Lower leg skin (tissue), 3 donors: ENCODE data around the gene BHLHE23.

Experiments
- POLR2A ChIP-seq, 2 donors: fragments of 450-650 bp; IDR thresholded peaks; one replicate each; pipeline ENCODE4 v1.6.1; 2016 to 2017; ENCODE audit warnings: antibody characterized with exemption in 2 of 2, mild to moderate bottlenecking in 1 of 2, moderate library complexity in 1 of 2
- TF ChIP-seq, protein P1 (sequence below), 3 donors: fragments of 450-650 bp; IDR thresholded peaks; one replicate each; pipeline ENCODE4 v1.5.1; 2016; ENCODE audit warnings: antibody characterized with exemption in 3 of 3, mild to moderate bottlenecking in 3 of 3, moderate library complexity in 2 of 3

DNA sequence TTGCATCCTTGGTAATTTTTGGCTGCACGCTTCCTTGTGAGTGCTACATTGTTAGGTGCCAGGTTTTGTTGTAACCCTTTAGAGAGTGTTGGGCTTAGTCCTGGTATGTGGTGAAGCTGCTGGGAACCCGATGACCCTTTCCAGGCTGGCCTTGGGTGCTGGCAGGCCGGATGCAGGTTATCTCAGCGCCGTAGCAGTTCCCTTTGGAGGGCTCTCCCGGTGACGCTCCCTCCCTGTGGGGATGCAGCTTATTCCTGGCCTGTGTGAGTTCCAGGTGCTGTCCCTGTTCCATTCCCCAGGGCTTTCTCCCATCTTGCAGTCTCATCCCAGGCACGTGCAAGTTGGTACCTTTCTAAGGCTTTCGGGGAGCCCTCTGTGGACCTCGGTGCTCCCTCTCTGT lies 13.9 kb upstream of the BHLHE23 start:
- TF ChIP-seq, protein P1, sequence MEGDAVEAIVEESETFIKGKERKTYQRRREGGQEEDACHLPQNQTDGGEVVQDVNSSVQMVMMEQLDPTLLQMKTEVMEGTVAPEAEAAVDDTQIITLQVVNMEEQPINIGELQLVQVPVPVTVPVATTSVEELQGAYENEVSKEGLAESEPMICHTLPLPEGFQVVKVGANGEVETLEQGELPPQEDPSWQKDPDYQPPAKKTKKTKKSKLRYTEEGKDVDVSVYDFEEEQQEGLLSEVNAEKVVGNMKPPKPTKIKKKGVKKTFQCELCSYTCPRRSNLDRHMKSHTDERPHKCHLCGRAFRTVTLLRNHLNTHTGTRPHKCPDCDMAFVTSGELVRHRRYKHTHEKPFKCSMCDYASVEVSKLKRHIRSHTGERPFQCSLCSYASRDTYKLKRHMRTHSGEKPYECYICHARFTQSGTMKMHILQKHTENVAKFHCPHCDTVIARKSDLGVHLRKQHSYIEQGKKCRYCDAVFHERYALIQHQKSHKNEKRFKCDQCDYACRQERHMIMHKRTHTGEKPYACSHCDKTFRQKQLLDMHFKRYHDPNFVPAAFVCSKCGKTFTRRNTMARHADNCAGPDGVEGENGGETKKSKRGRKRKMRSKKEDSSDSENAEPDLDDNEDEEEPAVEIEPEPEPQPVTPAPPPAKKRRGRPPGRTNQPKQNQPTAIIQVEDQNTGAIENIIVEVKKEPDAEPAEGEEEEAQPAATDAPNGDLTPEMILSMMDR (IDR thresholded peaks at IDR 0.05): no peak
- TF ChIP-seq POLR2A (IDR thresholded peaks at IDR 0.05): no peak
